Activated CD8-positive, alpha-beta T cell treated with anti-CD3 and anti-CD28 coated beads, Interleukin-2, amount 10 ng/mL, durations not matched to agents 7 days and 5 days (primary cell): ENCODE data around the gene TPRN. TPM values are rescaled to one million over a fixed set of nuclear protein-coding genes. Genes with fewer than 3 reads are reported as not detected.
"Not testable (repeated sequence)": the region's sequence is repeated elsewhere in the genome, so short reads cannot be mapped to it uniquely, and the experiment has no call there.

ENCODE experiments used
- ATAC-seq: fragments of 150-1000 bp; cut with Tn5 transposase; one replicate; pipeline ENCODE4 v1.10.0; 2021; ENCODE audit warnings: moderate library complexity
- CTCF ChIA-PET: fragments of 350-600 bp; sonication (Branson Sonifier 250); formaldehyde crosslinking; loops from one replicate; lab custom pipeline; 2021; ENCODE audit warnings: antibody characterized with exemption; lab: Charles Lee
- POLR2A ChIA-PET: fragments of 350-600 bp; sonication (Branson Sonifier 250); formaldehyde crosslinking; loops from one replicate; lab custom pipeline; 2021; ENCODE audit warnings: antibody characterized with exemption; lab: Charles Lee
- DNase-seq: peaks from one replicate; pipeline ENCODE4 v3.0.0-alpha.2; 2020
- H3K27ac Mint-ChIP-seq: one replicate; pipeline ENCODE4 v1.8.0; 2021; ENCODE audit warnings: mild to moderate bottlenecking, mixed read lengths
- H3K27me3 Mint-ChIP-seq: one replicate; pipeline ENCODE4 v1.8.0; 2021; ENCODE audit warnings: low read depth, mixed read lengths
- H3K36me3 Mint-ChIP-seq: one replicate; pipeline ENCODE4 v1.8.0; 2021; ENCODE audit warnings: low read depth, mixed read lengths
- H3K4me1 Mint-ChIP-seq: one replicate; pipeline ENCODE4 v1.8.0; 2021; ENCODE audit warnings: low read depth, mixed read lengths
- H3K4me3 Mint-ChIP-seq: one replicate; pipeline ENCODE4 v1.8.0; 2021; ENCODE audit warnings: mild to moderate bottlenecking, mixed read lengths
- H3K9me3 Mint-ChIP-seq: one replicate; pipeline ENCODE4 v1.8.0; 2022; ENCODE audit warnings: mixed read lengths; ENCODE audit not compliant: insufficient read depth
- total RNA-seq, 2 experiments: library from RNA; stranded (reverse); gene quantifications; one replicate each; pipeline ENCODE4 v1.2.3, GENCODE V29; 2021

Gene TPRN
- total RNA-seq, 2 experiments from 2014 or later, result 10.9 to 12.0 TPM

DNA sequence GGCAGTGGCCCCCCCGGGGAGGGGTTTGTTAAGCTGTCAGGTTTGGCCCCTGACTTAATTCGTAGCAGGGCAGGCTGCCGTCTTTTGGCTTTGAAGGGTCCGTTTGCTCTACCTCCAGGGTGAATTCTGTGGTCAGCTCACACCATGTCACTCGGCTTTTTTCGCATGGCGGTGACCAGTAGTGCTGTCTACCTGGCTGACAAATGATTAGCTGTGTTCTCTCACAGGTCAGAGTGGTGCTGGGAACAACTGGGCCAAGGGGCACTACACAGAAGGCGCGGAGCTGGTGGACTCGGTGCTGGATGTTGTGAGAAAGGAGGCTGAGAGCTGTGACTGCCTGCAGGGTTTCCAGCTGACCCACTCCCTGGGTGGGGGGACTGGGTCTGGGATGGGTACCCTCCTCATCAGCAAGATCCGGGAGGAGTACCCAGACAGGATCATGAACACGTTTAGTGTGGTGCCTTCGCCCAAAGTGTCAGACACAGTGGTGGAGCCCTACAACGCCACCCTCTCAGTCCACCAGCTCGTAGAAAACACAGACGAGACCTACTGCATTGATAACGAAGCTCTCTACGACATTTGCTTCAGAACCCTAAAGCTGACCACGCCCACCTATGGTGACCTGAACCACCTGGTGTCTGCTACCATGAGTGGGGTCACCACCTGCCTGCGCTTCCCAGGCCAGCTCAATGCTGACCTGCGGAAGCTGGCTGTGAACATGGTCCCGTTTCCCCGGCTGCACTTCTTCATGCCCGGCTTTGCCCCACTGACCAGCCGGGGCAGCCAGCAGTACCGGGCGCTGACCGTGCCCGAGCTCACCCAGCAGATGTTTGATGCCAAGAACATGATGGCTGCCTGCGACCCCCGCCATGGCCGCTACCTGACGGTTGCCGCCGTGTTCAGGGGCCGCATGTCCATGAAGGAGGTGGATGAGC is 42.0 kb upstream of the TPRN start:
- no peak for ATAC-seq
- H3K4me3 Mint-ChIP-seq, result peak overlapping the region; percentile 85
- H3K36me3 Mint-ChIP-seq, result peaks cover 31% of the 10 kb centered on the region
- H3K9me3 Mint-ChIP-seq, result no peaks in the 10 kb centered on the region
- POLR2A ChIA-PET, result interaction anchor here (0.8 to 3.8 kb wide), 6 partner anchors 12 to 172 kb away, joined by 3 to 87 read pairs (median 6); partner anchors contain the start of genes MAN1B1, NELFB, SAPCD2 and TPRN
- no peak for DNase-seq
- peaks cover 35% of the 10 kb centered on the region for H3K4me1 Mint-ChIP-seq
- H3K27me3 Mint-ChIP-seq, result no peaks in the 10 kb centered on the region
- CTCF ChIA-PET, result interaction anchor here (1.2 to 5.0 kb wide), 3 partner anchors 12 to 208 kb away, joined by 3 to 32 read pairs (median 3); partner anchors contain the start of gene NELFB
- H3K27ac Mint-ChIP-seq, result peak overlapping the region; percentile 87

DNA sequence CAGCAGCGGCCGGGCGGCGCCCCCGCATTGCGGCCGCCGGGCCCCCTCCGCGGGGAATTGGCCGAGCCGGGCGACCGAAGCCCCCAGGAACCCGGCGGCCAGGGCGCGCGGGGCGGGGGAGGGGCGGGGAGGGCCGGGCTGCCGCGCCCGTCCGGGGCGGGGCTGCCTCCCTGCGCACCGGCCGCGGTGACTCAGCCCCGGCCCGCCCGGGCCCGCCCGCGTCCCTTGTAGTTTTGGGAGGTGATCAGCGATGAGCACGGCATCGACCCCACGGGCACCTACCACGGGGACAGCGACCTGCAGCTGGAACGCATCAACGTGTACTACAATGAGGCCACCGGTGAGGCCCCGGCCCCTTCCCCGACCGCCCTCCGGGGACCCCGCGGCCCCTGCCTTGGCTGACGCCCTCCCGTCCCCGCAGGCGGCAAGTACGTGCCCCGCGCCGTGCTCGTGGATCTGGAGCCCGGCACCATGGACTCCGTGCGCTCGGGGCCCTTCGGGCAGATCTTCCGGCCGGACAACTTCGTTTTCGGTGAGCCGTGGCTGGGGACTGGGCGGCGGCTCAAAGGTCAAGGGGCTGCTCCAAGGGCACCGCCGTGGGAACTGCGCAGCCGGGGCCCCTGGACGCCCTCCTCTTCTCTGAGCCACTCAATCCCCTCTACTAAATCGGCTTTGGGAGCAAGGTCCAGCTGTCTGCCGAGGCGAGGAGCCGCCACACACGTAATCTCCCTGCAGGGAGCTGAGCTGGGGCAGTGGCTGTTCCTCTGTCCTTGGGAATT is 41.1 kb upstream of the TPRN start:
- H3K36me3 Mint-ChIP-seq, result peaks cover 31% of the 10 kb centered on the region
- peak overlapping the region; percentile 86 for H3K4me3 Mint-ChIP-seq
- H3K9me3 Mint-ChIP-seq, result no peaks in the 10 kb centered on the region
- CTCF ChIA-PET, result interaction anchor here (1.3 to 5.0 kb wide), 4 partner anchors 13 to 146 kb away, joined by 3 to 32 read pairs (median 6); partner anchors contain the start of genes CYSRT1, NELFB and TOR4A
- H3K27ac Mint-ChIP-seq, result peak overlapping the region; percentile 87
- ATAC-seq, result peak; percentile 20
- POLR2A ChIA-PET, result interaction anchor here (0.8 to 3.8 kb wide), 18 partner anchors 13 to 377 kb away, joined by 3 to 87 read pairs (median 5); partner anchors contain the start of genes CYSRT1, EHMT1, EXD3 and MAN1B1
- peak; percentile 69 for DNase-seq
- H3K4me1 Mint-ChIP-seq, result peaks cover 38% of the 10 kb centered on the region
- no peaks in the 10 kb centered on the region for H3K27me3 Mint-ChIP-seq

DNA sequence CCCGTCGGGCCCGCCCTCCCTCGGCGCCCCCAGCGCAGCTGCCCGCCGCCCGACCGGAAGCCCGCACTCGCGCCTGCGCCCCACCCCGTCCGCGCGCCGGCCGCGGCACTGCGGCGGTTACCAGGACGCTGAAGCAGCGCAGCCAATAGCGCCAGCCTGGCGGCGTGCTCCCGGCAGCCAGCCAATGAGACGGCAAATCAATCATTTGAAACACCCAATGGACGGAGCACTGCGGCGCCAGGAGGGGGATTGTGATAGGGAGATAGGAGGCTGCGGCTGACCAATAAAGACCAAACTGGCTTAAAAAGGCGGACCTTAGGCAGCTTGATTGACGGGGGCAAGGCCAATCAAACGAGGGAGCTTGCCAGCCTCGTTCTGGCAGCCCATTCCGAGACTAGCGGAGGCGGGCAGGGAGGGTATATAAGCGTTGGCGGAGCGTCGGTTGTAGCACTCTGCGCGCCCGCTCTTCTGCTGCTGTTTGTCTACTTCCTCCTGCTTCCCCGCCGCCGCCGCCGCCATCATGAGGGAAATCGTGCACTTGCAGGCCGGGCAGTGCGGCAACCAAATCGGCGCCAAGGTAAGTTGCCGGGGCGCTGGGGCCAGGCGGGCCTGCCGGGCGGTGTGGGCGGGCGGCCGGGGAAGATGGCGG is 40.4 kb upstream of the TPRN start, which contains the start of gene TUBB4B:
TSS of gene TUBB4B (plus strand) at position 447 of the 649 bp plus-strand sequence. CDS start at position 521, 74 bp downstream.
- Mint-ChIP-seq H3K36me3 (peaks cover 31% of the 10 kb centered on the region), H3K27me3 (no peaks in the 10 kb centered on the region), H3K4me3 (peak within 1 kb of the TSS; percentile 86), H3K27ac (peak within 1 kb of the TSS; percentile 94), H3K4me1 (peaks cover 40% of the 10 kb centered on the region), H3K9me3 (no peaks in the 10 kb centered on the region)
- ATAC-seq (peak; percentile 80), DNase-seq (peak; percentile 99)
- ChIA-PET CTCF (interaction anchor here (0.9 to 5.0 kb wide), 9 partner anchors 14 to 212 kb away, joined by 3 to 32 read pairs (median 4); partner anchors contain the start of genes CYSRT1, NELFB, RNF208 and RNF224), POLR2A (interaction anchor here (0.6 to 3.8 kb wide), 42 partner anchors 9 to 433 kb away, joined by 3 to 87 read pairs (median 4); partner anchors contain the start of genes CYSRT1, EHMT1, EXD3 and LRRC26)

DNA sequence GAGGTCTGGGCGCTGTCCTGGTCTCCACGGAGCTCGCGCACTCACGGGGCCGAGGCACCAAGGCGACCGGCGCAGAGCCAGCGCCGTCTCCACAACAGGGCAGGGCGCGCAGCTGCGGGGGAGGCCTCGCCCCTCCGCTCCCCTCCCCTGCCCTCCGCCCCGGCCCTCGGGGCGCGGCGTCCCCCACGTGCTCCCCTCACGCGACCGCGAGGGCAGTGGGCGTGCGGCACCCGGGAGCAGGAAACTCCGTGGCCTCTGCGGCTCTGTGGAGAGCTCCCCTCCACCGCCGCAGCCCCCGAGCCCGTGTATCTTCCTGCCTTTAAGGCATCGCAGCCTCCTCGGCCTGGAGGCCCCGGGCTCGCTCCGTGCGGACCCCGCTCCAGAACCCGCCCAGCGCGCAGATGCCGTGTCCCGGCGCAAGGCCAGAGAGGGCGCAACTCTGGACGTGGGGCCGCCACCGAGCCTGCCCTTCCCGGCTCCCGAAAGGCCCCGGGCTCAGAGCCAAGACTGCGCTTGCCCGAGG is 39.8 kb upstream of the TPRN start:
- Mint-ChIP-seq H3K36me3 (peaks cover 31% of the 10 kb centered on the region), H3K27ac (peak overlapping the region; percentile 52), H3K4me3 (peak overlapping the region; percentile 72), H3K27me3 (no peaks in the 10 kb centered on the region), H3K4me1 (peaks cover 40% of the 10 kb centered on the region), H3K9me3 (no peaks in the 10 kb centered on the region)
- DNase-seq, result peak; percentile 75
- peak; percentile 24 for ATAC-seq
- ChIA-PET CTCF (interaction anchor here (0.8 to 5.0 kb wide), 11 partner anchors 13 to 211 kb away, joined by 3 to 32 read pairs (median 3); partner anchors contain the start of genes CYSRT1, MAN1B1, NELFB and RNF208), POLR2A (interaction anchor here (0.6 to 3.8 kb wide), 43 partner anchors 9 to 433 kb away, joined by 3 to 87 read pairs (median 4); partner anchors contain the start of genes CYSRT1, EHMT1, EXD3 and LRRC26)

DNA sequence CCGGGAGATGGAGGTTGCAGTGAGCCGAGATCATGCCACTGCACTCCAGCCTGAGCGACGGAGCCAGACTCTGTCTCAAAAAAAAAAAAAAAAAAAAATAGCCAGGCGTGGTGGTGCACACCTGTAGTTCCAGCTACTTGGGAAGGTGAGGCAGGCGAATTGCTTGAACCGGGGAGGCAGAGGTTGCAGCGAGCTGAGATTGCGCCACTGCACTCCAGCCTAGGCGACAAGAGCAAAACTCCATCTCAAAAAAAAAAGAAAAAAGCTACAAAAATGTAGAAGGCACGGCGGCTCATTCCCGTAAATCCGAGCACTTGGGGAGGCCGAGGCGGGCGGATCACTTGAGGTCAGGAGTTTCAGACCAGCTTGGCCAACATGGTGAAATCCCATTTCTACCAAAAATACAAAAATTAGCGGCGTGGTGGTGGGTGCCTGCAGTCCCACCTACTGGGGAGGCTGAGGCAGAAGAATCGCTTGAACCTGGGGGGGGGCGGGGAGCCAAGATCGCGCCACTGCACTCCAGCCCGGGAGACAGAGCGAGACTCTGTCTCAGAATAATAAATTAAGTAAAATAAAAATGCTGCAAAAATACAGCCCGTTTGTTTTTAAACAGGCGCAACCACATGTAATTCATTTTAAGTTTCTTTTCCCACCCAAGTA is 39.1 kb upstream of the TPRN start:
- not testable (repeated sequence) for DNase-seq, H3K27me3 Mint-ChIP-seq, ATAC-seq, H3K9me3 Mint-ChIP-seq
- CTCF ChIA-PET, result interaction anchor here (0.8 to 5.0 kb wide), 8 partner anchors 12 to 172 kb away, joined by 3 to 32 read pairs (median 4); partner anchors contain the start of genes CYSRT1, MAN1B1, NELFB and RNF208
- POLR2A ChIA-PET, result interaction anchor here (0.6 to 3.8 kb wide), 18 partner anchors 15 to 358 kb away, joined by 3 to 87 read pairs (median 6); partner anchors contain the start of genes CYSRT1, LRRC26, MAN1B1 and NELFB
- H3K4me1 Mint-ChIP-seq, result peaks cover 40% of the 10 kb centered on the region
- H3K4me3 Mint-ChIP-seq, result peak overlapping the region; percentile 72
- peaks cover 31% of the 10 kb centered on the region for H3K36me3 Mint-ChIP-seq
- H3K27ac Mint-ChIP-seq, result peak overlapping the region; percentile 68

DNA sequence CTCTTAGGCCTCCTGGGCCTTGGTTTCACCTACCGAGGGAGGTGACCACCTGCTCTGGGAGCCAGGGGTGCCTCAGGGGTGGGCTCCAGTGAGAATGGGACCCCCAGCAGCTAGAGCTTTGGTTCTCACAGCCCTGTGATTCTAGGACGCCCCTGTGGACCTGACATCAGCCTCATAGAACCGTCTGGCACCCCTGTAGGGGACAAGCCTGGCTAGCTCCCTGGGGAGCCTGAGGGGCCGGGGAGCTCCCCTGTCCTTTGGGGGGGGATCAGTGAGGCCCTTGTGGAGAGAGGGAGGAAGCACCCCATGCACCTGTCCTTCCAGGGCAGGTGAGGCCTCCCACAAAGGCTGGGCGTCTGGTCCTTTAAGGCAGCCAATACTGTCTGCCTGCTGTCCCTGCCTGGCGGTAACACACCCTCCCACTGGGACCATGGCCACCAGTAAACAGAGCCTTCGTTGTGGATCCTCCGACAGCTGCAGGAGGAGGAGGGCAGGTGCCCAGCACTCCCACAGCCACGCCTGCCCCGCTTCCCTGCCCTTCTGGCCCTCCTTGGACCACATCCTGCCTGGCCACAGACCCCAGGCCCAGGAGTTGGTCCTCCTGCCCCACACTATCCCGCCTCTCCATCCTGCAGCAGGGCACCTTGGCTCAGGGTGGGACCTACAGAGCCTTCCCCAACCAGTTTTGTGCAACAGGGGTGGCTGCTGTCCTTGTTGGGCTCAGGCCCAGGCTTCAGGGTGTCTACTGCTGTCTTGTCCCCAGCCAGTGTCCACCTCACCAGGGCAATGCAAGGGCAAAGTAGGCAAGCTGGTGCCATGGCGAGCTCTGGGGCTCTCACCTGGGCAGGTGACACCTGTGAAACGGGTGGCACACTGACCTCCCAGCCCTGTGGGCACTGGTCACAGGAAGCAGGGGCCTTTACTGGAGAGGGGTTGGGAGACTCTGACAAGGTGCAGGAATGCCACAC is 37.5 kb upstream of the TPRN start:
- H3K27me3 Mint-ChIP-seq, result peaks cover 3% of the 10 kb centered on the region
- H3K9me3 Mint-ChIP-seq, result no peaks in the 10 kb centered on the region
- ChIA-PET CTCF (interaction anchor here (0.7 to 5.2 kb wide), 10 partner anchors 10 to 167 kb away, joined by 3 to 73 read pairs (median 6); partner anchors contain the start of genes CYSRT1, NELFB, RNF208 and RNF224), POLR2A (interaction anchor here (0.6 to 1.7 kb wide), 4 partner anchors 11 to 28 kb away, joined by 3 to 4 read pairs (median 3); partner anchors contain the start of gene RNF224)
- ATAC-seq (no peak), DNase-seq (no peak)
- peaks cover 29% of the 10 kb centered on the region for H3K4me1 Mint-ChIP-seq
- H3K36me3 Mint-ChIP-seq, result peaks cover 21% of the 10 kb centered on the region
- no peak overlapping the region for H3K4me3 Mint-ChIP-seq
- peak overlapping the region; percentile 46 for H3K27ac Mint-ChIP-seq

DNA sequence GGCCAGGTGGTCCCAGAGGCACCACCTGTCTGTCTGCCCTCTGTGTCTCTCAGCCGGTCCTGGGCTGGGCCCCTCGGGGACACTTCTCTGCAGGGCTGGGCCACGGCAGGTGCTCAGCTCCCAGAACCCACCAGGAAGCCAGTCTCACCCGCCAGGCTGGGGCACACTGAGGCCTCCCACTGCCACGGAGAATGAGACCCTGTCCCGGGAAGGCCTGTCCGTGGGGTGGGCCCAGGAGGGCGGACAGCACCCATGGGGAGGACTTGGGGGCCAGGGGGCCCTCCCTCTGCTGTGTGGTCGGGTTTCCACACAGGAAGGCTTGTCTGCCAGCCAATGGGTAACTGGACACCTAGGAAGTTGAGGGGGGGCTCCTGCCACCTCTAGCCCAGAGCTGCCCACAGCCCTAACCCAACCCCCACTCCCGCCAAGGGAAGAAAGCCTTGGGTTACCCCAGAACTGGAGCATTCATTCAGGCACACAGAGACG is 36.4 kb upstream of the TPRN start:
- CTCF ChIA-PET, result interaction anchor here (0.6 to 5.2 kb wide), 44 partner anchors 9 to 441 kb away, joined by 3 to 73 read pairs (median 4); partner anchors contain the start of genes ABCA2, ANAPC2, CCDC183 and CYSRT1
- H3K9me3 Mint-ChIP-seq, result no peaks in the 10 kb centered on the region
- H3K4me1 Mint-ChIP-seq, result peaks cover 20% of the 10 kb centered on the region
- ATAC-seq (no peak), DNase-seq (no peak)
- H3K4me3 Mint-ChIP-seq, result no peak overlapping the region
- H3K27ac Mint-ChIP-seq, result no peak overlapping the region
- H3K27me3 Mint-ChIP-seq, result peaks cover 3% of the 10 kb centered on the region
- peaks cover 10% of the 10 kb centered on the region for H3K36me3 Mint-ChIP-seq
- POLR2A ChIA-PET, result interaction anchor here (0.6 to 1.7 kb wide), 6 partner anchors 8 to 166 kb away, joined by 3 to 5 read pairs (median 3); partner anchors contain the start of genes ANAPC2, RNF208 and RNF224

DNA sequence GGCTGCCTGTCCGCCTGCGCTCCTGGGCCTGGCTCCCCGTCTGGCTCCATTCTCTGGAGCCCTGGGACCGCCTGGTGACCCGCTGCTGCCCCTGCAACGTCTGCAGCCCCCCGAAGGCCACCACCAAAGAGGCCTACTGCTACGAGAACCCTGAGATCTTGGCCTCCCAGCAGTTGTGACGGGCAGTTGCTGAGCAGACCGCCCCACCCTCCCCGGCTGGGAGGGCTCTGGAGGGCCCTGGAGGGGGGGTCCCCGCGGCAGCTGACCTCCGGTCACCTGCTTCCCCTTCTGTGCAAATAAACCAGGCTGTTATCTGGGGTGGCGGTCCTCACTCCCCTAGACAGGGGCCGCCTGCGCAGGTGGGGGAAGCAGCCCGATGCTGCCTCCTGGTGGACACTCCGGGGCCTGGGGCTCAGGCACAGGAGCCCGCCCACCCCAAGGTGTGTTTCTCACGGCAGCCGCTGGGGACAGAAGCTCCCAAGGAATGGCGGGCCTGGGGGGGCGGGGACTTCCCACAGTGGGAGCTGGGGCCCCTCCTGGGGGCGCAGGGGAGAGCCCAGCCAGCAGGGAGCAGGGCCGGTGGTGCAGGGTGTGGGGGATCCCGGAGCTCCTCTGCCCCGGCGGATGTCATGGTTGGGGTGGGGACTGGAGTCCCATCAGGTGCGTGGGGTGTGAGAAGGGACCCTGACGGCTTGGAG is 35.8 kb upstream of the TPRN start:
- ATAC-seq (peak; percentile 29), DNase-seq (peak; percentile 93)
- H3K36me3 Mint-ChIP-seq, result peaks cover 8% of the 10 kb centered on the region
- CTCF ChIA-PET, result interaction anchor here (0.6 to 5.2 kb wide), 44 partner anchors 9 to 440 kb away, joined by 3 to 73 read pairs (median 4); partner anchors contain the start of genes ABCA2, ANAPC2, CCDC183 and CYSRT1
- no peak overlapping the region for H3K4me3 Mint-ChIP-seq
- H3K27me3 Mint-ChIP-seq, result peaks cover 3% of the 10 kb centered on the region
- no peaks in the 10 kb centered on the region for H3K9me3 Mint-ChIP-seq
- no peak overlapping the region for H3K27ac Mint-ChIP-seq
- H3K4me1 Mint-ChIP-seq, result peaks cover 20% of the 10 kb centered on the region
- POLR2A ChIA-PET, result interaction anchor here (0.6 to 1.7 kb wide), 6 partner anchors 9 to 165 kb away, joined by 3 to 5 read pairs (median 3); partner anchors contain the start of genes ANAPC2, RNF208 and RNF224
